ENCODE measurements around the gene DLG5. TPM values are rescaled to one million over a fixed set of nuclear protein-coding genes. Genes with fewer than 3 reads are reported as not detected.

DLG5 gene
- total RNA-seq, 4 donors from 2014 or later, result 45.4 to 92.4 (median 61.2) TPM

GRCh38 chr10:77888356-77888703 is 38.2 kb downstream of the DLG5 start:
- Histone ChIP-seq H3K4me1 (peaks cover 78 to 94% of the 10 kb centered on the region in 2 donors), H3K27ac (peak overlapping the region; percentile 87 to 95 (median 92)), H3K36me3 (no peaks in the 10 kb centered on the region), H3K4me3 (replicated peaks in 1 of 3) (no peak overlapping the region), H3K9me3 (no peaks in the 10 kb centered on the region), H3K27me3 (no peaks in the 10 kb centered on the region)
- no peak for DNase-seq
- intact Hi-C loops (cut with DNase I), result no loop called here
- no peak for TF ChIP-seq CTCF (IDR thresholded peaks at IDR 0.05)
- TF ChIP-seq POLR2A (IDR thresholded peaks at IDR 0.05), result no peak
- WGBS, 2 donors, result 46 to 51% methylated on average over 7 of the region's 7 CpGs

GRCh38 chr10:77887631-77888355 is 38.8 kb downstream of the DLG5 start:
- Histone ChIP-seq H3K4me3 (replicated peaks in 1 of 3) (no peak overlapping the region), H3K9me3 (no peaks in the 10 kb centered on the region), H3K27me3 (no peaks in the 10 kb centered on the region), H3K27ac (peak overlapping the region; percentile 87 to 95 (median 92)), H3K36me3 (no peaks in the 10 kb centered on the region), H3K4me1 (peaks cover 80 to 94% of the 10 kb centered on the region in 2 donors)
- intact Hi-C loops (cut with DNase I), result no loop called here
- WGBS, 2 donors, result 33 to 44% methylated on average over 11 of the region's 11 CpGs
- TF ChIP-seq CTCF (IDR thresholded peaks at IDR 0.05), result no peak
- TF ChIP-seq POLR2A (IDR thresholded peaks at IDR 0.05), result peak in 1 of 2 donors; percentile 40
- peak; percentile 43 to 48 for DNase-seq

- Histone ChIP-seq H3K27ac (peak overlapping the region; percentile 87 to 95 (median 92)), H3K9me3 (no peaks in the 10 kb centered on the region), H3K27me3 (no peaks in the 10 kb centered on the region), H3K4me1 (peaks cover 81 to 94% of the 10 kb centered on the region in 2 donors), H3K4me3 (replicated peaks in 1 of 3) (no peak overlapping the region), H3K36me3 (no peaks in the 10 kb centered on the region)
- 76 to 79% methylated on average over 4 of the region's 4 CpGs for WGBS, 2 donors
- DNase-seq, result peak in 1 of 2 donors; percentile 19
- intact Hi-C loops (cut with DNase I), result no loop called here
- no peak for TF ChIP-seq CTCF (IDR thresholded peaks at IDR 0.05)
- no peak for TF ChIP-seq POLR2A (IDR thresholded peaks at IDR 0.05)
These were observed 39.7 kb downstream of the DLG5 start for GRCh38 chr10:77886795-77887355.

GRCh38 chr10:77884181-77884580 is 42.4 kb downstream of the DLG5 start:
- no peaks in the 10 kb centered on the region for H3K36me3 ChIP-seq
- TF ChIP-seq POLR2A (IDR thresholded peaks at IDR 0.05) (peak in 1 of 2 donors; percentile 43), CTCF (IDR thresholded peaks at IDR 0.05) (no peak)
- 37 to 45% methylated on average over 7 of the region's 7 CpGs for whole genome bisulfite sequencing, 2 donors
- peak overlapping the region; percentile 28 to 95 (median 92) for H3K27ac ChIP-seq
- peak; percentile 84 for DNase-seq
- H3K27me3 ChIP-seq, result no peaks in the 10 kb centered on the region
- intact Hi-C loops (cut with DNase I), result no loop called here
- no peak overlapping the region for H3K4me3 ChIP-seq (replicated peaks in 1 of 3)
- H3K4me1 ChIP-seq, result peaks cover 65 to 97% of the 10 kb centered on the region in 2 donors
- no peaks in the 10 kb centered on the region for H3K9me3 ChIP-seq

- H3K9me3 ChIP-seq, result no peaks in the 10 kb centered on the region
- H3K4me3 ChIP-seq (replicated peaks in 1 of 3), result no peak overlapping the region
- H3K27me3 ChIP-seq, result no peaks in the 10 kb centered on the region
- WGBS, 2 donors, result 88 to 97% methylated on average over 4 of the region's 4 CpGs
- no peak for DNase-seq
- intact Hi-C loops (cut with DNase I), result no loop called here
- H3K36me3 ChIP-seq, result no peaks in the 10 kb centered on the region
- peaks cover 56 to 91% of the 10 kb centered on the region in 2 donors for H3K4me1 ChIP-seq
- no peak overlapping the region for H3K27ac ChIP-seq
- TF ChIP-seq POLR2A (IDR thresholded peaks at IDR 0.05), result no peak
- TF ChIP-seq CTCF (IDR thresholded peaks at IDR 0.05), result no peak
These were observed 44.9 kb downstream of the DLG5 start for GRCh38 chr10:77881636-77882035.

Data from thyroid gland (tissue), 4 donors.